ENCODE data around the gene NEURL1B.

GRCh38 chr5:172683645-172684471 is 42.8 kb downstream of the NEURL1B start:
- no peak for TF ChIP-seq RAD21 (IDR thresholded peaks at IDR 0.05; ENCODE audit: low read depth)
- TF ChIP-seq, protein P1, sequence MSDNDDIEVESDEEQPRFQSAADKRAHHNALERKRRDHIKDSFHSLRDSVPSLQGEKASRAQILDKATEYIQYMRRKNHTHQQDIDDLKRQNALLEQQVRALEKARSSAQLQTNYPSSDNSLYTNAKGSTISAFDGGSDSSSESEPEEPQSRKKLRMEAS (IDR thresholded peaks at IDR 0.05): no peak
- TF ChIP-seq, protein P2, sequence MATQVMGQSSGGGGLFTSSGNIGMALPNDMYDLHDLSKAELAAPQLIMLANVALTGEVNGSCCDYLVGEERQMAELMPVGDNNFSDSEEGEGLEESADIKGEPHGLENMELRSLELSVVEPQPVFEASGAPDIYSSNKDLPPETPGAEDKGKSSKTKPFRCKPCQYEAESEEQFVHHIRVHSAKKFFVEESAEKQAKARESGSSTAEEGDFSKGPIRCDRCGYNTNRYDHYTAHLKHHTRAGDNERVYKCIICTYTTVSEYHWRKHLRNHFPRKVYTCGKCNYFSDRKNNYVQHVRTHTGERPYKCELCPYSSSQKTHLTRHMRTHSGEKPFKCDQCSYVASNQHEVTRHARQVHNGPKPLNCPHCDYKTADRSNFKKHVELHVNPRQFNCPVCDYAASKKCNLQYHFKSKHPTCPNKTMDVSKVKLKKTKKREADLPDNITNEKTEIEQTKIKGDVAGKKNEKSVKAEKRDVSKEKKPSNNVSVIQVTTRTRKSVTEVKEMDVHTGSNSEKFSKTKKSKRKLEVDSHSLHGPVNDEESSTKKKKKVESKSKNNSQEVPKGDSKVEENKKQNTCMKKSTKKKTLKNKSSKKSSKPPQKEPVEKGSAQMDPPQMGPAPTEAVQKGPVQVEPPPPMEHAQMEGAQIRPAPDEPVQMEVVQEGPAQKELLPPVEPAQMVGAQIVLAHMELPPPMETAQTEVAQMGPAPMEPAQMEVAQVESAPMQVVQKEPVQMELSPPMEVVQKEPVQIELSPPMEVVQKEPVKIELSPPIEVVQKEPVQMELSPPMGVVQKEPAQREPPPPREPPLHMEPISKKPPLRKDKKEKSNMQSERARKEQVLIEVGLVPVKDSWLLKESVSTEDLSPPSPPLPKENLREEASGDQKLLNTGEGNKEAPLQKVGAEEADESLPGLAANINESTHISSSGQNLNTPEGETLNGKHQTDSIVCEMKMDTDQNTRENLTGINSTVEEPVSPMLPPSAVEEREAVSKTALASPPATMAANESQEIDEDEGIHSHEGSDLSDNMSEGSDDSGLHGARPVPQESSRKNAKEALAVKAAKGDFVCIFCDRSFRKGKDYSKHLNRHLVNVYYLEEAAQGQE (IDR thresholded peaks at IDR 0.05; ENCODE audit: low read depth): no peak
- TF ChIP-seq EP300 (IDR thresholded peaks at IDR 0.05; ENCODE audit: borderline replicate concordance): no peak
- TF ChIP-seq TCF12 (IDR thresholded peaks at IDR 0.05; ENCODE audit: low read depth): no peak
- TF ChIP-seq NFIC (IDR thresholded peaks at IDR 0.05): no peak
- no peak for TF ChIP-seq TAF1 (IDR thresholded peaks at IDR 0.05; ENCODE audit: low read depth)
- TF ChIP-seq CREB1 (IDR thresholded peaks at IDR 0.05; ENCODE audit: low read depth): no peak
- no peak for TF ChIP-seq USF1 (IDR thresholded peaks at IDR 0.05)
